ENCODE measurements around the gene TPR.
"Not testable (repeated sequence)": the region's sequence is repeated elsewhere in the genome, so short reads cannot be mapped to it uniquely, and the experiment has no call there.

Gene TPR

DNA sequence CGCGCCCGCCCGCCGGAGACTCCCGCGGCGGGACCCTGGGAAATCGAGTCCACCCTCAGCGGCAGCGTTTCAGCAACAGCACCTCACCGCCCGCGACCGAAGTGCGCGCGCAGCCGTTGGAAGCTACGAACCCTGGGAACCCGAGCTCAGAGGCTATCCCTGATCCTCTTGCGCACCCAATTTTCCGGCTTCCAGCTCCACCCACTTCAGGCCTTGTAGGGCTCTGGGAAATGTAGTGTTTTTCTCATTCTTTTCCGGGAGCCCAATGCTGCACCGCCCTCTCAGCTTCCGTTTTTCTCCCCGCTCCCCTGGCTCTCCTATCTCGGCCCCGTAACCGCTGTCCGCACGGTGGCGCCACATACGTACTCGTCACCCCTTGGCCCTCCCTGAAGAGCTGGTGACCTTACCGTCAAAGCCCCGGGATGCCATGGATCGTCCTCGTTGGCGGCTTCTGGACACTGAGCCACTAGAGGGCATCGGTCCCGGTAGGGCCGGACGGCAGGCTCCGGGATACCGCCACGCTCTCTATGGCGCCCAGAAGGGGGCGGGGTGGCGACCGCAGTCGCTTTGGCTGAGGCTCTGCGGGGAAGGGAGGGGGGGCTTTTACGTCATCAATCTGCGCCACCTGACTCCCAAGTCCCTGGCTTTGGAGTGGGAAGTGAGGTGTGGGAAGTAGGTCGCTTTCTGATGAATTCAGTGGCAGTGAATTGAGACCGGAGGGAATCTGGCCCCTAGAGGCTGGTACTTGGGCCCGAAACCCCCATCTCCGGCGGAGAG lies at the start of gene TPR, which contains the start of gene ODR4:
TPR (minus strand) TSS at position 102 of the 777 bp plus-strand sequence. CDS start 225 bp downstream, outside the sequence.
ODR4 (plus strand) TSS at position 687 of the 777 bp plus-strand sequence. CDS start 3,948 bp downstream, outside the sequence.
- H3K9ac ChIP-seq (ENCODE audit: low read length), result peak within 1 kb of the TSS; percentile 93
- no peaks in the 10 kb centered on the region for H3K9me3 ChIP-seq (ENCODE audit: control insufficient read depth, low read depth, low read length)
- H3K27ac ChIP-seq (ENCODE audit: low read length), result peak within 1 kb of the TSS; percentile 91
- peaks cover 32% of the 10 kb centered on the region for H3K36me3 ChIP-seq (ENCODE audit: control insufficient read depth, low read depth, low read length)
- peak within 1 kb of the TSS; percentile 98 for H3K4me3 ChIP-seq (ENCODE audit: low read length)
- H3K4me1 ChIP-seq (ENCODE audit: control insufficient read depth, low read depth, low read length), result peaks cover 11% of the 10 kb centered on the region
- H3K27me3 ChIP-seq (ENCODE audit: control insufficient read depth, insufficient read depth, low read length), result no peaks in the 10 kb centered on the region

DNA sequence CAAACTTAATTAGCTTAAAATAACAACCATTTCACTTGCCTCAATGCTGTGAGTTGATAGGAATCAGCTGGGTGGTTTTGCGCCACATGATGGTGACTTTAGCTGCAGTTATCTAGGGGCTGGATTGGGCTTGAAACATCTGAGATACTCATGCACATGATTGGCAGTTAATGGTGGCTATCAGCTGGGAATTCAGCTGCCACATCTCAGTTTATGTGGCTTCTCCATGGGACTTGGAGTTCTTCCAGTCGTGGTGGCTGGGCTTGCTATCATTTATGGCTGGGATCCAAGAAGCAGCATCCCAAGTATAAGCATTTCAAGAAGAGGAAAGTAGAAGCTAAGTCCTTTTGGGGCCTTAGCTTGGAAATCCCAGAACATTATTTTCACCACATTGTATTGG lies 49.5 kb upstream of the TPR start:
- Histone ChIP-seq H3K9ac (ENCODE audit: low read length) (no peak overlapping the region), H3K4me1 (ENCODE audit: control insufficient read depth, low read depth, low read length) (no peaks in the 10 kb centered on the region), H3K36me3 (ENCODE audit: control insufficient read depth, low read depth, low read length) (peaks cover 7% of the 10 kb centered on the region), H3K9me3 (ENCODE audit: control insufficient read depth, low read depth, low read length) (no peaks in the 10 kb centered on the region), H3K27me3 (ENCODE audit: control insufficient read depth, insufficient read depth, low read length) (no peaks in the 10 kb centered on the region), H3K4me3 (ENCODE audit: low read length) (no peak overlapping the region), H3K27ac (ENCODE audit: low read length) (no peak overlapping the region)

DNA sequence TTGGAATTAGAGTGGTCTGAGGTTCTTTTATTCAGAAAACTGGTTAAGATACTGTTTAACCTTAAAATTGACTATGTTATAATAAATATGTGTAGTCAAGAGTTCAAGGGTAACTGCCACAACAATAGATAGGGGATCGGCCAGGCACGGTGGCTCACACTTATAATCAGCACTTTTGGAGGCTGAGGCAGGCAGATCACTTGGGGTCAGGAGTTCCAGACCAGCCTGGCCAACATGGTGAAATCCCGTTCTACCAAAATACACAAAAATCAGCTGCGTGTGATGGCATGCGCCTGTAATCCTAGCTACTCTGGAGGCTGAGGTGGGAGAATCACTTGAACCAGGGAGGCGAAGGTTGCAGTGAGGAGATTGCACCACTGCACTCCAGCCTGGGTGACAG lies 46.4 kb upstream of the TPR start:
- no peak overlapping the region for H3K4me3 ChIP-seq (ENCODE audit: low read length)
- H3K9ac ChIP-seq (ENCODE audit: low read length), result no peak overlapping the region
- H3K27ac ChIP-seq (ENCODE audit: low read length), result no peak overlapping the region

DNA sequence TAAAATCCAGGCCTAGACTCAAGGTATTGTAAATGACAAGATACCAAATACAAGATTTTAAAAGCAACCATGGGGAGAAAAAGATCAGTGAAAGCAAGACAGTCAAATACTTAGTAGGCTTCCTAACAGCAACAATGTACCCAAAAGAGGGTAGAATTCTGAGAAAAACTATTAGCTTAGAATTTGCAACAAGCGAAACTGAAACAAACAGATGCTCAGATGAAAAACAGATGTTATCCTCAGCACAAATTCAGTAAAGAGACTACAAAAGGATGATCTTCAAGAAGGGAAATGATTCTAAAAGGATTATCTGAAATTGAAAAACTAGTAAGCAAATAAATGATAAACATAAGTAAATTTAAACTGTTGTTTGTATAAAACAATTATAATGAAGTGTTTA lies 45.9 kb upstream of the TPR start:
- Histone ChIP-seq H3K36me3 (ENCODE audit: control insufficient read depth, low read depth, low read length) (peaks cover 20% of the 10 kb centered on the region), H3K27ac (ENCODE audit: low read length) (no peak overlapping the region), H3K4me3 (ENCODE audit: low read length) (no peak overlapping the region), H3K27me3 (ENCODE audit: control insufficient read depth, insufficient read depth, low read length) (no peaks in the 10 kb centered on the region), H3K4me1 (ENCODE audit: control insufficient read depth, low read depth, low read length) (no peaks in the 10 kb centered on the region), H3K9me3 (ENCODE audit: control insufficient read depth, low read depth, low read length) (no peaks in the 10 kb centered on the region), H3K9ac (ENCODE audit: low read length) (no peak overlapping the region)

More for the DNA sequence above, 46.4 kb upstream of the TPR start:
- Histone ChIP-seq H3K36me3 (ENCODE audit: control insufficient read depth, low read depth, low read length) (peaks cover 20% of the 10 kb centered on the region), H3K9me3 (ENCODE audit: control insufficient read depth, low read depth, low read length) (no peaks in the 10 kb centered on the region), H3K27me3 (ENCODE audit: control insufficient read depth, insufficient read depth, low read length) (no peaks in the 10 kb centered on the region), H3K4me1 (ENCODE audit: control insufficient read depth, low read depth, low read length) (no peaks in the 10 kb centered on the region)

DNA sequence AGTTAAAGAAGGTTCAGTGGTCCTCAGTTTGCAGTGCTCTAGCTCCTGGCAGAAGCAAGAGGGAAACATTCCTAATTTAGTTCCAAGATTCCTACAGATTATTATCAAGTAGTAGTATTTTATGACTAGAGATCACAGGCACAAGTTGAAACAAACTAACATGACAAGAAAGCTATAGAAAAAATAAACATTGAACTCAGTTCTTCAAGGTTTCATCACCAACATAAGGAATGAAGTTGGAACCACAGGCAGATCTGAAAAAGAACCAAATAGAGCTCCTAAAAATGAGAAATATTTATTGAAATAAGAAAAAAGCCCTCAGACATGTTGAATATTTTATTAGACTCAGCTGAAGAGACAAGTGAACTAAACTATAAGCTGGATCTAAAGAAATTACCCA lies 45.3 kb upstream of the TPR start:
- no peaks in the 10 kb centered on the region for H3K9me3 ChIP-seq (ENCODE audit: control insufficient read depth, low read depth, low read length)
- no peak overlapping the region for H3K4me3 ChIP-seq (ENCODE audit: low read length)
- no peak overlapping the region for H3K9ac ChIP-seq (ENCODE audit: low read length)
- no peaks in the 10 kb centered on the region for H3K4me1 ChIP-seq (ENCODE audit: control insufficient read depth, low read depth, low read length)
- H3K36me3 ChIP-seq (ENCODE audit: control insufficient read depth, low read depth, low read length), result peaks cover 20% of the 10 kb centered on the region
- H3K27ac ChIP-seq (ENCODE audit: low read length), result no peak overlapping the region
- no peaks in the 10 kb centered on the region for H3K27me3 ChIP-seq (ENCODE audit: control insufficient read depth, insufficient read depth, low read length)

DNA sequence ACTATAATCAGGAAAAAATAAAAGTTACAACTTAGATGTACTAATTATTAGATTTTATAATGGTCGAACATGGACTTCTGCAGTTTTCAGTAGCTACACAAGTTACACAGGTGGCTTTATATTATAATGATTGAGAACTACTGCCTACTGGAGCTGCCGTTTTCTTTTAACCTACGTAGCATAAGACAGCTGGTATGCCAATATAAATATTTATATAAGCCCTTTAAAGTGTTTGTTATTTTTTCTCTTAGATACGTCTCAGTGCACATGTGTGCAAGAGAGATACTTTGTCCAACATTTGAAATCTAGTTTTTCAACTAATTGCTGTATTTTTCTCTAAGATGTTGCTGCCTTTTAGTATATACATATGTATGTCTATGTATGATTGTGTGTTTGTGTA lies 43.5 kb upstream of the TPR start:
- H3K27ac ChIP-seq (ENCODE audit: low read length), result no peak overlapping the region
- H3K36me3 ChIP-seq (ENCODE audit: control insufficient read depth, low read depth, low read length), result peaks cover 23% of the 10 kb centered on the region
- H3K4me1 ChIP-seq (ENCODE audit: control insufficient read depth, low read depth, low read length), result no peaks in the 10 kb centered on the region
- no peaks in the 10 kb centered on the region for H3K27me3 ChIP-seq (ENCODE audit: control insufficient read depth, insufficient read depth, low read length)
- H3K9me3 ChIP-seq (ENCODE audit: control insufficient read depth, low read depth, low read length), result no peaks in the 10 kb centered on the region
- no peak overlapping the region for H3K9ac ChIP-seq (ENCODE audit: low read length)
- no peak overlapping the region for H3K4me3 ChIP-seq (ENCODE audit: low read length)

DNA sequence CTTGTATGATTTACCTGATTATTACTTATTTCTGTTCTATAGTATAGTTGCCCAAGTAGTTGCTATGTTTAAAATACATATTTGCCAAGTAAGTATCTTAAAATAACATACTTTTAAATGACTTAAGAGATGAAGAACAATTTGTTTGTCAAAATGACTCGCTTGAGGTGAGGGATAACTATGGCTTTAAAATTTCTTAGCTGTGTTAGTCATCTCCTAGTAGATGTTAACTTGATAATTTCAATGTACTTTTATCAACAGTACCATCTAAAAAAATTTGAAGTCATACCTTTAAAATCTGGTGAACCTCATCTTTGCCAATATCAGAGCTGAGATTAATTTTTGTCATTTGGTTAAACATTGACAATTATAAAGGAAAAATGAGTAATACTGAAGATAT lies 38.3 kb upstream of the TPR start:
- no peak overlapping the region for H3K27ac ChIP-seq (ENCODE audit: low read length)
- no peaks in the 10 kb centered on the region for H3K9me3 ChIP-seq (ENCODE audit: control insufficient read depth, low read depth, low read length)
- no peak overlapping the region for H3K4me3 ChIP-seq (ENCODE audit: low read length)
- no peaks in the 10 kb centered on the region for H3K4me1 ChIP-seq (ENCODE audit: control insufficient read depth, low read depth, low read length)
- H3K9ac ChIP-seq (ENCODE audit: low read length), result no peak overlapping the region
- no peaks in the 10 kb centered on the region for H3K27me3 ChIP-seq (ENCODE audit: control insufficient read depth, insufficient read depth, low read length)
- H3K36me3 ChIP-seq (ENCODE audit: control insufficient read depth, low read depth, low read length), result peaks cover 28% of the 10 kb centered on the region

DNA sequence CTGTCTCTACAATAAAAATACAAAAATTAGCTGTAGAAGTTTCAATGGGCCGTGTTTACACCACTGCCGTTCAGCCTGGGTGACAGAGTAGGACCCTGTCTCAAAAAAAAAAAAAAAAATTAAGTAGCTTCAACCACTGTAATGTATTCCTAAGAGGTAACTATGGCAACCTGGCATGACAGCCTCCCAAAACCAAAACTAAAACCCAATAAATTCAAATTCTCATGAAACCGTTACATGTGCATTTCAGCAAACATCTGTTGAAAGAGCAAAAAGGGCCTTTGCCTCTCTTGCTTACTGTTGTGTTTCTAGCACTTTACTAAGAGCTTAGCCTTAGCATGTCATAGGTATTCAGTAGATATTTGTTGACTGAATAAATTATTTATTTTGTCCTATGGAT lies 34.0 kb upstream of the TPR start:
- H3K4me1 ChIP-seq (ENCODE audit: control insufficient read depth, low read depth, low read length), result no peaks in the 10 kb centered on the region
- H3K27me3 ChIP-seq (ENCODE audit: control insufficient read depth, insufficient read depth, low read length), result no peaks in the 10 kb centered on the region
- H3K36me3 ChIP-seq (ENCODE audit: control insufficient read depth, low read depth, low read length), result peaks cover 49% of the 10 kb centered on the region
- no peak overlapping the region for H3K4me3 ChIP-seq (ENCODE audit: low read length)
- no peak overlapping the region for H3K27ac ChIP-seq (ENCODE audit: low read length)
- H3K9me3 ChIP-seq (ENCODE audit: control insufficient read depth, low read depth, low read length), result no peaks in the 10 kb centered on the region
- no peak overlapping the region for H3K9ac ChIP-seq (ENCODE audit: low read length)

DNA sequence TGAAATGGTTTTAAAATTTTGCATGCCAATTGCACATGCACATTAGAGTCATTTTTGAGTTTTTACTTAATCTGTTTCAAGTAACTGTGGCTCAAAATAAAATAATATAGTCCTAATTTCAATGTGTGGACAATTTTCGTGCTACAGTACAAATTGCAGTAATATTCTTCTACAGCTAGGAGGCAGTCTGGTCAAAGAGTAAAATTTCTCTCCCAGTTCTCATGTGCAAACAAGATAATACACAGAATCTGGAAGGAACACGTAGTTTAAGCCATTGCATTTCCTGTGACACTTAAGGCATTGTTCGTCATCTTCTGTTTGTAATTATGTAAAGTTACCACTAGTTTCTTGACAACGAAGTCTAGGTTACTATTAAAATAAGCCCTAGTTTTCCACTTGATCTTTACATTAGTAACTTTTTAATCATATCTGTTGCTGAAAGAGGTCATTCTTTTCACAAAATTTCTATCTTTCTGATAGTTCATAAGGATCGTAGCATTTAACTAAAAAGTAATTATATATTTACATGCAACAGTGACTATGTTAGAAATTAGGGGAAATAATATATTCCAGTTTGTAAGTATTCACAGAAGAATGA lies 29.5 kb upstream of the TPR start:
- no peak overlapping the region for H3K9ac ChIP-seq (ENCODE audit: low read length)
- no peak overlapping the region for H3K27ac ChIP-seq (ENCODE audit: low read length)
- H3K4me1 ChIP-seq (ENCODE audit: control insufficient read depth, low read depth, low read length), result no peaks in the 10 kb centered on the region
- H3K27me3 ChIP-seq (ENCODE audit: control insufficient read depth, insufficient read depth, low read length), result no peaks in the 10 kb centered on the region
- H3K9me3 ChIP-seq (ENCODE audit: control insufficient read depth, low read depth, low read length), result no peaks in the 10 kb centered on the region
- no peak overlapping the region for H3K4me3 ChIP-seq (ENCODE audit: low read length)
- H3K36me3 ChIP-seq (ENCODE audit: control insufficient read depth, low read depth, low read length), result peaks cover 44% of the 10 kb centered on the region

DNA sequence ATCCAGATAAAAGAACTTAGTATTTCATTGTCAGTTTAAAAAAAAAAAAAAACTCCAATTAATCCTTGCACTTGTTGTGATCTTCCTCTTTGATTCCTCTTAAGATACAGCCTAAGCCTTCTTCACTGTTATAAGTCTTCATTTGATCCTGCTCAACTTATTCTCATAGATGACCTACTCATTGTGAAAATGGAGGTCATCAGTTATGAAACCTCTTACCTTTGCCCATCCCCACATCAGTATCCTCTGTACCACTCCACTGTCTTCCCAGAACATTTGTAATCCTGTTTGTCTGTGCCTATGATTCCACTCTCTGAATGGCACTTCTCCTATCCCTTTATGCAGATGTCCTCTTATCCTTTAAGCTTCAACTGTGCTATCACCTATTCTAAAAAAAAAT lies 28.6 kb upstream of the TPR start:
- H3K36me3 ChIP-seq (ENCODE audit: control insufficient read depth, low read depth, low read length), result peaks cover 42% of the 10 kb centered on the region
- H3K27me3 ChIP-seq (ENCODE audit: control insufficient read depth, insufficient read depth, low read length), result no peaks in the 10 kb centered on the region

DNA sequence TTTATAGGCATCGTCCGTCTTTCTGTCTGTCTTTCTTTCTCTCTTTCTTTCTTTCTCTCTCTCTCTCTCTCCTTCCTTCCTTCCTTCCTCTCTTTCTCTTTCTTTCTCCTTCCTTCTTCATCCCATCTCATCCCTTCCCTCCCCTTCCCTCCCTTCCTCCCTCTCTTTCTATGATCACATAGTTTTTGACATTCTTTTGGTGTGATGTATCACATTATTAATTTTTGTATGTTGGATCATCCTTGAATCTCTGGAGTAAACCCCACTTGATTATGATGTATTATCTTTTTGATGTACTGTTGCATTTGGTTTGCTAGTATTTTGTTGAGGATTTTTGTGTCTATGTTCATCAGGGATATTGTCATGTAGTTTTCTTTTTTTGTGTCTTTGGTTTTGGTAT lies 26.4 kb upstream of the TPR start:
- not testable (repeated sequence) for H3K4me3 ChIP-seq (ENCODE audit: low read length)
- peaks cover 34% of the 10 kb centered on the region for H3K36me3 ChIP-seq (ENCODE audit: control insufficient read depth, low read depth, low read length)

More for the DNA sequence above, 28.6 kb upstream of the TPR start:
- H3K4me3 ChIP-seq (ENCODE audit: low read length), result no peak overlapping the region
- H3K4me1 ChIP-seq (ENCODE audit: control insufficient read depth, low read depth, low read length), result no peaks in the 10 kb centered on the region
- H3K27ac ChIP-seq (ENCODE audit: low read length), result no peak overlapping the region
- no peaks in the 10 kb centered on the region for H3K9me3 ChIP-seq (ENCODE audit: control insufficient read depth, low read depth, low read length)
- H3K9ac ChIP-seq (ENCODE audit: low read length), result no peak overlapping the region

DNA sequence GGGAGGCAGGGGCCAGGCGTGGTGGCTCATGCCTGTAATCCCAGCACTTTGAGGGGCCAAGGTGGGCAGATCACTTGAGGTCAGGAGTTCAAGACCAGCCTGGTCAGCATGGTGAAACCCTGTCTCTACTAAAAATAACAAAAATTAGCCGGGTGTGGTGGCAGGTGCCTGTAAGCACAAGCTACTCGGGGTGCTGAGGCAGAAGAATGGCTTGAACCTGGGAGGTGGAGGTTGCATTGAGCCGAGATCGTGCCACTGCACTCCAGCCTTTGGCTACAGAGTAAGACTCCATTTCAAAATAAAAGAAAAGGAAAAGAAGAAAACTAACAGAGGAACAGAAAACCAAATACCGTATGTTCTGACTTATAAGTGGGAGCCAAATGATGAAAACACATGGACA lies 17.7 kb upstream of the TPR start:
- not testable (repeated sequence) for H3K9me3 ChIP-seq (ENCODE audit: control insufficient read depth, low read depth, low read length); H3K4me1 ChIP-seq (ENCODE audit: control insufficient read depth, low read depth, low read length); H3K9ac ChIP-seq (ENCODE audit: low read length); H3K27ac ChIP-seq (ENCODE audit: low read length); H3K27me3 ChIP-seq (ENCODE audit: control insufficient read depth, insufficient read depth, low read length); H3K4me3 ChIP-seq (ENCODE audit: low read length)
- peaks cover 67% of the 10 kb centered on the region for H3K36me3 ChIP-seq (ENCODE audit: control insufficient read depth, low read depth, low read length)

More for the DNA sequence above, 26.4 kb upstream of the TPR start:
- H3K27me3 ChIP-seq (ENCODE audit: control insufficient read depth, insufficient read depth, low read length); H3K27ac ChIP-seq (ENCODE audit: low read length); H3K9me3 ChIP-seq (ENCODE audit: control insufficient read depth, low read depth, low read length); H3K4me1 ChIP-seq (ENCODE audit: control insufficient read depth, low read depth, low read length); H3K9ac ChIP-seq (ENCODE audit: low read length): not testable (repeated sequence)

Measured in iPS-18a (cell line).